A673 (cell line): ENCODE results near the gene MTARC1. TPM values are rescaled to one million over a fixed set of nuclear protein-coding genes. Genes with fewer than 3 reads are reported as not detected.

Experiments used
- Bru-seq: library from RNA; stranded (reverse); fragments of 400-500 nt; gene quantifications from one replicate; lab custom pipeline; 2021; lab: Mats Ljungman, UMichigan
- BruChase-seq, 2 experiments: library from RNA; stranded (reverse); fragments of 400-500 nt; gene quantifications; one replicate each; lab custom pipeline; 2021; lab: Mats Ljungman, UMichigan
- BruUV-seq: library from RNA; stranded (reverse); fragments of 400-500 nt; replicated peaks from 2 replicates; lab custom pipeline; 2021; lab: Mats Ljungman, UMichigan
- CTCF ChIA-PET: fragments of 300-600 bp; sonication (Branson Sonifier 250); formaldehyde crosslinking; loops from one replicate; lab custom pipeline; 2022; ENCODE audit warnings: antibody characterized with exemption; lab: Charles Lee
- POLR2A ChIA-PET: fragments of 300-600 bp; sonication (Branson Sonifier 250); formaldehyde crosslinking; loops from one replicate; lab custom pipeline; 2022; ENCODE audit warnings: antibody characterized with exemption; ENCODE audit not compliant: low non-redundant PET; lab: Charles Lee
- DNase-seq: peaks from one replicate; pipeline ENCODE4 v3.0.0-alpha.2; 2015; ENCODE audit warnings: low spot score
- H3K27ac ChIP-seq: fragments of 200-600 bp; sonication (generic); 2 replicates; pipeline ENCODE4 v1.5.1; 2016; ENCODE audit warnings: mixed run types, low read depth, mild to moderate bottlenecking, mixed read lengths, antibody characterized with exemption, low read length; ENCODE audit not compliant: poor library complexity, severe bottlenecking
- H3K27me3 ChIP-seq: fragments of 200-600 bp; sonication (generic); replicated peaks from 2 replicates; pipeline ENCODE4 v1.6.1; 2017; ENCODE audit warnings: mixed run types, low read depth, mild to moderate bottlenecking, mixed read lengths, antibody characterized with exemption, low read length; ENCODE audit not compliant: insufficient read depth, poor library complexity
- H3K36me3 ChIP-seq: fragments of 200-600 bp; sonication (generic); 2 replicates; pipeline ENCODE4 v1.6.1; 2016; ENCODE audit warnings: mixed run types, mild to moderate bottlenecking, mixed read lengths, antibody characterized with exemption, low read length; ENCODE audit not compliant: insufficient read depth, poor library complexity, severe bottlenecking
- H3K4me1 ChIP-seq: fragments of 200-600 bp; sonication (generic); 2 replicates; pipeline ENCODE4 v1.6.1; 2017; ENCODE audit warnings: mixed run types, mild to moderate bottlenecking, mixed read lengths, antibody characterized with exemption, low read length; ENCODE audit not compliant: insufficient read depth, poor library complexity, severe bottlenecking
- H3K4me3 ChIP-seq: fragments of 200-600 bp; sonication (generic); 2 replicates; pipeline ENCODE4 v1.5.1; 2016; ENCODE audit warnings: low read depth, mixed run types, mild to moderate bottlenecking, mixed read lengths, low read length; ENCODE audit not compliant: poor library complexity, severe bottlenecking
- H3K9me3 ChIP-seq: fragments of 200-600 bp; sonication (generic); 2 replicates; pipeline ENCODE4 v1.6.1; 2016; ENCODE audit warnings: mixed run types, low read depth, mild to moderate bottlenecking, mixed read lengths, antibody characterized with exemption, low read length; ENCODE audit not compliant: poor library complexity, severe bottlenecking
- EZH2 ChIP-seq: fragments of 200-600 bp; sonication (generic); IDR thresholded peaks from 2 replicates; pipeline ENCODE4 v1.6.1; 2017; ENCODE audit warnings: borderline replicate concordance, low read depth, mild to moderate bottlenecking, mixed read lengths, antibody characterized with exemption, low read length; ENCODE audit not compliant: poor library complexity, severe bottlenecking
- intact Hi-C: fragments of 100-400 bp; cut with micrococcal nuclease; formaldehyde crosslinking; loops from one replicate; pipeline ENCODE4 v1.10.0; 2022; ENCODE audit not compliant: unreplicated experiment
- long read RNA-seq: library from polyadenylated mRNA; stranded (forward); transcript quantifications from one replicate; pipeline ENCODE4 v2.0.0, GENCODE V29; 2022
- total RNA-seq: library from RNA; stranded (reverse); gene quantifications from 2 replicates; pipeline ENCODE4 v1.2.3, GENCODE V29; 2021
- TF ChIP-seq, protein P1 (sequence below): fragments of 300-800, 200-600 bp; sonication (generic); conservative IDR thresholded peaks from 2 replicates; pipeline ENCODE4 v1.5.1; 2017; ENCODE audit warnings: low read depth, mild to moderate bottlenecking, antibody characterized with exemption, low read length, moderate library complexity, mixed read lengths

MTARC1 gene
- total RNA-seq (0.43 TPM in 1 of 2 replicates, not detected in the other), Bru-seq, nascent RNA (percentile 21 among the genes with signal in this experiment), BruChase-seq, experiment 1, labeled RNA remaining after a 2-hour chase (percentile 20 among the genes with signal in this experiment), BruChase-seq, experiment 2, labeled RNA remaining after a 6-hour chase (percentile 23 among the genes with signal in this experiment)
- long read RNA-seq: 0 reads

DNA sequence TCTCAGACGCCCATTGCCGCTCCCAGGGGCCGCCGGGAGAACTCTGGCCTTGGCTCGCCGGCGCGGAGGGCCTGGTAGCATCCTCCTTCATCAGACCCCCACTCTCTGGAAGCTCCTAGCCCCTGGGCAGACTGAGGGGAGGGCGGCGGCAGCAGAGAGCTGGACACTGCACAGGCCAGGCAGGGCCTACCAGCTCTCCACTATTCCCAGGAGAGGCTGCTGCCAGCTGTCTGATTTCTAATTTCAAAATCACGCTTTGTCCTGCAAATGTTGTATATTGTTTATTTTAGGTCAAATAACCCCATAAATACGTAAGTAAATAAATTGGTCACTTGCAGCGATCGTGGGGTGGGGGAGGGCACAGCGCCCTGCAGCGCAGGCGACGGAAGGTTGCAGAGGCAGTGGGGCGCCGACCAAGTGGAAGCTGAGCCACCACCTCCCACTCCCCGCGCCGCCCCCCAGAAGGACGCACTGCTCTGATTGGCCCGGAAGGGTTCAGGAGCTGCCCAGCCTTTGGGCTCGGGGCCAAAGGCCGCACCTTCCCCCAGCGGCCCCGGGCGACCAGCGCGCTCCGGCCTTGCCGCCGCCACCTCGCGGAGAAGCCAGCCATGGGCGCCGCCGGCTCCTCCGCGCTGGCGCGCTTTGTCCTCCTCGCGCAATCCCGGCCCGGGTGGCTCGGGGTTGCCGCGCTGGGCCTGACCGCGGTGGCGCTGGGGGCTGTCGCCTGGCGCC is at the start of gene MTARC1:
TSS of gene MTARC1 (plus strand) at position 577 of the 732 bp plus-strand sequence. CDS start at position 609, 32 bp downstream.
- BruUV-seq: no TSS peak
- POLR2A ChIA-PET: no interaction called here
- no peaks in the 10 kb centered on the region for H3K9me3 ChIP-seq
- CTCF ChIA-PET: interaction anchor here (0.6 kb wide), 1 partner anchor 9 kb away, joined by 4 read pairs; no protein-coding TSS in a partner anchor
- peaks cover 4% of the 10 kb centered on the region for H3K4me1 ChIP-seq
- intact Hi-C loops: no loop called here
- H3K36me3 ChIP-seq: no peaks in the 10 kb centered on the region
- TF ChIP-seq EZH2: peak; percentile 61
- TF ChIP-seq, protein P1, sequence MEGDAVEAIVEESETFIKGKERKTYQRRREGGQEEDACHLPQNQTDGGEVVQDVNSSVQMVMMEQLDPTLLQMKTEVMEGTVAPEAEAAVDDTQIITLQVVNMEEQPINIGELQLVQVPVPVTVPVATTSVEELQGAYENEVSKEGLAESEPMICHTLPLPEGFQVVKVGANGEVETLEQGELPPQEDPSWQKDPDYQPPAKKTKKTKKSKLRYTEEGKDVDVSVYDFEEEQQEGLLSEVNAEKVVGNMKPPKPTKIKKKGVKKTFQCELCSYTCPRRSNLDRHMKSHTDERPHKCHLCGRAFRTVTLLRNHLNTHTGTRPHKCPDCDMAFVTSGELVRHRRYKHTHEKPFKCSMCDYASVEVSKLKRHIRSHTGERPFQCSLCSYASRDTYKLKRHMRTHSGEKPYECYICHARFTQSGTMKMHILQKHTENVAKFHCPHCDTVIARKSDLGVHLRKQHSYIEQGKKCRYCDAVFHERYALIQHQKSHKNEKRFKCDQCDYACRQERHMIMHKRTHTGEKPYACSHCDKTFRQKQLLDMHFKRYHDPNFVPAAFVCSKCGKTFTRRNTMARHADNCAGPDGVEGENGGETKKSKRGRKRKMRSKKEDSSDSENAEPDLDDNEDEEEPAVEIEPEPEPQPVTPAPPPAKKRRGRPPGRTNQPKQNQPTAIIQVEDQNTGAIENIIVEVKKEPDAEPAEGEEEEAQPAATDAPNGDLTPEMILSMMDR: no peak
- H3K27ac ChIP-seq: no peak within 1 kb of the TSS
- H3K4me3 ChIP-seq: peak within 1 kb of the TSS; percentile 33
- DNase-seq: no peak
- H3K27me3 ChIP-seq: peaks cover 23% of the 10 kb centered on the region

DNA sequence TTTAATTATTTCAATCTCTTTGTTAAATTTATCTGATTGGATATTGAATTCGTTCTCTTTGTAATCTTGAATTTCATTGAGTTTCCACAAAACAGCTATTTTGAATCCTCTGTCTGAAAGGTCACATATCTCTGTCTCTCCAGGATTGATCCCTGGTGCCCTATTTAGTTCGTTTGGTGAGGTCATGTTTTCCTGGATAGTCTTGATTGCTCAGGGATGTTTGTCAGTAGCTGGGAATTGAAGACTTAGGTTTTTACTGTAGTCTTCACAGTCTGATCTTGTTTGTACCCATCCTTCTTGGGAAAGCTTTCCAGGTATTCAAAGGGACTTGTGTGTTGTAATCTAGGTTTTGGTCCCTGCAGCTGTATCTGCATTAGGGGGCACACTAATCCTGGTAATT is 45.4 kb upstream of the MTARC1 start:
- H3K27ac ChIP-seq: no peak overlapping the region
- H3K4me3 ChIP-seq: no peak overlapping the region
- no peaks in the 10 kb centered on the region for H3K9me3 ChIP-seq
- intact Hi-C loops: no loop called here
- POLR2A ChIA-PET: no interaction called here
- peaks cover 2% of the 10 kb centered on the region for H3K27me3 ChIP-seq
- TF ChIP-seq, protein P1: no peak
- TF ChIP-seq EZH2: no peak
- DNase-seq: no peak
- no peaks in the 10 kb centered on the region for H3K4me1 ChIP-seq
- H3K36me3 ChIP-seq: no peaks in the 10 kb centered on the region
- BruUV-seq: no TSS peak
- CTCF ChIA-PET: no interaction called here

DNA sequence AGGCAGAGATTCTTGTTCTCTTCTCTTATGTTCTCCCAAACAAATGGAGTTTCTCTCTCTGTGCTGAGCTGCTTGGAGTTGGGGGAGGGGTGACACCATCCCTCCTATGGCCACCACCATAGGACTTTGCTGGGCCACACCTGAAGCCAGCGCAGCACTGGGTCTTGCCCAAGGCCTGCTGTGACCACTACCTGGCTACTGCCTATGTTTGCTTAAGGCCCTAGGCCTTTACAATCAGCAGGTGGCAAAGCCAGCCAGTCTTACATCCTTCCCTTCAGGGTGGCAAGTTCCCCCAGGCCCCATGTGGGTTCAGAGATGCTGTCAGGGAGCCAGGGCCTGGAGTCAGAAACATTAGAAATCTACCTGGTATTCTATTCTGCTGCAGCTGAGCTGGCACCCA is 44.9 kb upstream of the MTARC1 start:
- Histone ChIP-seq H3K4me3 (no peak overlapping the region), H3K36me3 (no peaks in the 10 kb centered on the region), H3K27ac (no peak overlapping the region), H3K9me3 (no peaks in the 10 kb centered on the region), H3K27me3 (peaks cover 7% of the 10 kb centered on the region), H3K4me1 (no peaks in the 10 kb centered on the region)
- no peak for DNase-seq
- CTCF ChIA-PET: no interaction called here
- BruUV-seq: no TSS peak
- POLR2A ChIA-PET: no interaction called here
- TF ChIP-seq EZH2: no peak
- TF ChIP-seq, protein P1: no peak
- intact Hi-C loops: no loop called here
